COLO668 (cell line): ENCODE data around the gene FOXN3.

Experiments used
- DNase-seq: peaks from one replicate; lab custom pipeline; 2025; ENCODE audit not compliant: unreplicated experiment; lab: John Stamatoyannopoulos, UW

FOXN3 gene

GRCh38 chr14:89237921-89238529 is 179.0 kb downstream of the FOXN3 start:
- DNase-seq, result no peak

GRCh38 chr14:89236851-89237250 is 180.2 kb downstream of the FOXN3 start:
- no peak for DNase-seq

- no peak for DNase-seq
Observed at GRCh38 chr14:89233184-89233583, 183.8 kb downstream of the FOXN3 start.

GRCh38 chr14:89232265-89233070 is 184.6 kb downstream of the FOXN3 start:
- no peak for DNase-seq

- DNase-seq, result no peak
Observed at GRCh38 chr14:89231426-89232113, 185.5 kb downstream of the FOXN3 start.

GRCh38 chr14:89228921-89229639 is 188.0 kb downstream of the FOXN3 start:
- no peak for DNase-seq

GRCh38 chr14:89227496-89227836 is 189.6 kb downstream of the FOXN3 start:
- DNase-seq, result no peak

GRCh38 chr14:89226801-89227495 is 190.1 kb downstream of the FOXN3 start:
- DNase-seq, result no peak

- DNase-seq, result no peak
Observed at GRCh38 chr14:89225607-89226006, 191.4 kb downstream of the FOXN3 start.

- DNase-seq, result peak; percentile 29
Observed at GRCh38 chr14:89221109-89221810, 195.8 kb downstream of the FOXN3 start.

- DNase-seq, result no peak
Observed at GRCh38 chr14:89219051-89219450, 198.0 kb downstream of the FOXN3 start.

- DNase-seq, result no peak
Observed at GRCh38 chr14:89217891-89218290, 199.1 kb downstream of the FOXN3 start.

GRCh38 chr14:89215531-89215930 is 201.5 kb downstream of the FOXN3 start:
- no peak for DNase-seq

- DNase-seq, result no peak
Observed at GRCh38 chr14:89215114-89215513, 201.9 kb downstream of the FOXN3 start.

GRCh38 chr14:89214221-89214965 is 202.6 kb downstream of the FOXN3 start:
- DNase-seq, result peak; percentile 94

GRCh38 chr14:89212386-89213235 is 204.4 kb downstream of the FOXN3 start:
- DNase-seq, result no peak

GRCh38 chr14:89209558-89209957 is 207.5 kb downstream of the FOXN3 start:
- DNase-seq, result no peak

- DNase-seq, result no peak
Observed at GRCh38 chr14:89207925-89208328, 209.1 kb downstream of the FOXN3 start.
